ENCODE measurements around the gene C17orf107.

Gene C17orf107

GRCh38 chr17:4946312-4946976, 47.1 kb downstream of the C17orf107 start:
- no peak for TF ChIP-seq CTCF (IDR thresholded peaks at IDR 0.05; ENCODE audit: unreplicated experiment in 3 of 3)
- Mint-ChIP-seq H3K27ac (peak overlapping the region; percentile 87 to 99 (median 89)), H3K4me1 (peaks cover 49% of the 10 kb centered on the region), H3K27me3 (ENCODE audit: low read depth) (no peaks in the 10 kb centered on the region), H3K36me3 (ENCODE audit: low read depth) (peaks cover 48% of the 10 kb centered on the region), H3K4me3 (peak overlapping the region; percentile 95 to 98 (median 96)), H3K9me3 (no peaks in the 10 kb centered on the region)

- Mint-ChIP-seq H3K4me3 (peak overlapping the region; percentile 95 to 98 (median 96)), H3K9me3 (no peaks in the 10 kb centered on the region), H3K4me1 (peaks cover 47% of the 10 kb centered on the region), H3K27me3 (ENCODE audit: low read depth) (no peaks in the 10 kb centered on the region), H3K27ac (peak overlapping the region; percentile 87 to 99 (median 89)), H3K36me3 (ENCODE audit: low read depth) (peaks cover 43% of the 10 kb centered on the region)
- no peak for TF ChIP-seq CTCF (IDR thresholded peaks at IDR 0.05; ENCODE audit: unreplicated experiment in 3 of 3)
These were observed 47.7 kb downstream of the C17orf107 start for GRCh38 chr17:4947010-4947410.

- Mint-ChIP-seq H3K4me3 (peak overlapping the region; percentile 95 to 98 (median 96)), H3K27me3 (ENCODE audit: low read depth) (no peaks in the 10 kb centered on the region), H3K36me3 (ENCODE audit: low read depth) (peaks cover 38% of the 10 kb centered on the region), H3K4me1 (peaks cover 45% of the 10 kb centered on the region), H3K9me3 (no peaks in the 10 kb centered on the region), H3K27ac (peak overlapping the region; percentile 89 to 99 (median 99))
- no peak for TF ChIP-seq CTCF (IDR thresholded peaks at IDR 0.05; ENCODE audit: unreplicated experiment in 3 of 3)
These were observed 48.3 kb downstream of the C17orf107 start for GRCh38 chr17:4947411-4948165.

GRCh38 chr17:4948166-4948930, 49.0 kb downstream of the C17orf107 start, which contains the start of gene PFN1:
Gene PFN1 (minus strand): TSS chr17:4948530. CDS start chr17:4948394, 136 bp downstream.
- no peaks in the 10 kb centered on the region for H3K9me3 Mint-ChIP-seq
- peak within 1 kb of the TSS; percentile 95 to 98 (median 96) for H3K4me3 Mint-ChIP-seq
- peaks cover 46% of the 10 kb centered on the region for H3K4me1 Mint-ChIP-seq
- peaks cover 31% of the 10 kb centered on the region for H3K36me3 Mint-ChIP-seq (ENCODE audit: low read depth)
- no peaks in the 10 kb centered on the region for H3K27me3 Mint-ChIP-seq (ENCODE audit: low read depth)
- TF ChIP-seq CTCF (IDR thresholded peaks at IDR 0.05; ENCODE audit: unreplicated experiment in 3 of 3): no peak
- peak within 1 kb of the TSS; percentile 98 to 99 (median 99) for H3K27ac Mint-ChIP-seq

GRCh38 chr17:4948931-4949320, 49.6 kb downstream of the C17orf107 start:
- peak overlapping the region; percentile 95 to 98 (median 96) for H3K4me3 Mint-ChIP-seq
- H3K27me3 Mint-ChIP-seq (ENCODE audit: low read depth): no peaks in the 10 kb centered on the region
- peak overlapping the region; percentile 98 to 99 (median 99) for H3K27ac Mint-ChIP-seq
- H3K4me1 Mint-ChIP-seq: peaks cover 49% of the 10 kb centered on the region
- H3K36me3 Mint-ChIP-seq (ENCODE audit: low read depth): peaks cover 28% of the 10 kb centered on the region
- H3K9me3 Mint-ChIP-seq: no peaks in the 10 kb centered on the region
- no peak for TF ChIP-seq CTCF (IDR thresholded peaks at IDR 0.05; ENCODE audit: unreplicated experiment in 3 of 3)

Data from nephron (organoid).